Stimulated activated effector memory CD8-positive, alpha-beta T cell treated with anti-CD3 and anti-CD28 coated beads, Interleukin-12 subunit alpha, Interleukin-12 subunit beta, amount 100 ng/mL, for 72 hours (primary cell): ENCODE results near the gene UGT1A8.

ENCODE experiments used
- ATAC-seq: fragments of 150-1000 bp; cut with Tn5 transposase; 2 replicates; pipeline ENCODE4 v1.10.0; 2021
- DNase-seq, 2 donors: peaks; one replicate each; pipeline ENCODE4 v3.0.0; 2021 to 2022; ENCODE audit warnings: low spot score in 2 of 2
- H3K27ac Mint-ChIP-seq: one replicate; pipeline ENCODE4 v1.8.0; 2022; ENCODE audit warnings: mild to moderate bottlenecking, mixed read lengths
- H3K36me3 Mint-ChIP-seq: one replicate; pipeline ENCODE4 v1.8.0; 2022; ENCODE audit warnings: mild to moderate bottlenecking, mixed read lengths
- H3K4me1 Mint-ChIP-seq: one replicate; pipeline ENCODE4 v1.8.0; 2022; ENCODE audit warnings: mixed read lengths
- H3K4me3 Mint-ChIP-seq: one replicate; pipeline ENCODE4 v1.8.0; 2022; ENCODE audit warnings: mild to moderate bottlenecking, mixed read lengths
- H3K9me3 Mint-ChIP-seq: one replicate; pipeline ENCODE4 v1.8.0; 2022; ENCODE audit warnings: mixed read lengths

UGT1A8 gene

DNA sequence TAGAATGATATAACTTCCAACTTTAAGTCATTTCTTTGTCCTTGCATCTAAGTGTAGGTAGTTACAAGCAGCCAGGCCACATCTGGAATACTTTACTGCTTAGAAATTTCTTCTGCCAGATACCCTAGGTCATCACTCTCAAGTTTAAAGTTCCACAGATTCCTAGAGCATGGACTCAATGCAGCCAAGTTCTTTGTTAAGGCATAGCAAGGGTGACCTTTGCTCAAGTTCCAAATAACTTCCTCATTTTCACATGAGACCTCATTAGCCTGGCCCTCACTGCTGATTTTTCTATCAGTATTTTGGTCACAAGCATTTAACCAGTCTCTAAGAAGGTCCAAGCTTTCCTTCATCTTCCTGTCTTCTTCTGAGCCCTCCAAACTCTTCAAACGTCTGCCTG, 46.5 kb downstream of the UGT1A8 start:
- Mint-ChIP-seq H3K36me3 (no peaks in the 10 kb centered on the region), H3K4me1 (no peaks in the 10 kb centered on the region), H3K9me3 (no peaks in the 10 kb centered on the region), H3K27ac (no peak overlapping the region), H3K4me3 (no peak overlapping the region)
- no peak for DNase-seq
- no peak for ATAC-seq

- DNase-seq (no peak), ATAC-seq (no peak)
- Mint-ChIP-seq H3K4me3 (no peak overlapping the region), H3K4me1 (no peaks in the 10 kb centered on the region), H3K9me3 (no peaks in the 10 kb centered on the region), H3K36me3 (no peaks in the 10 kb centered on the region), H3K27ac (no peak overlapping the region)
Measured at GRCh38 chr2:233668605-233669260, 51.3 kb downstream of the UGT1A8 start.

DNA sequence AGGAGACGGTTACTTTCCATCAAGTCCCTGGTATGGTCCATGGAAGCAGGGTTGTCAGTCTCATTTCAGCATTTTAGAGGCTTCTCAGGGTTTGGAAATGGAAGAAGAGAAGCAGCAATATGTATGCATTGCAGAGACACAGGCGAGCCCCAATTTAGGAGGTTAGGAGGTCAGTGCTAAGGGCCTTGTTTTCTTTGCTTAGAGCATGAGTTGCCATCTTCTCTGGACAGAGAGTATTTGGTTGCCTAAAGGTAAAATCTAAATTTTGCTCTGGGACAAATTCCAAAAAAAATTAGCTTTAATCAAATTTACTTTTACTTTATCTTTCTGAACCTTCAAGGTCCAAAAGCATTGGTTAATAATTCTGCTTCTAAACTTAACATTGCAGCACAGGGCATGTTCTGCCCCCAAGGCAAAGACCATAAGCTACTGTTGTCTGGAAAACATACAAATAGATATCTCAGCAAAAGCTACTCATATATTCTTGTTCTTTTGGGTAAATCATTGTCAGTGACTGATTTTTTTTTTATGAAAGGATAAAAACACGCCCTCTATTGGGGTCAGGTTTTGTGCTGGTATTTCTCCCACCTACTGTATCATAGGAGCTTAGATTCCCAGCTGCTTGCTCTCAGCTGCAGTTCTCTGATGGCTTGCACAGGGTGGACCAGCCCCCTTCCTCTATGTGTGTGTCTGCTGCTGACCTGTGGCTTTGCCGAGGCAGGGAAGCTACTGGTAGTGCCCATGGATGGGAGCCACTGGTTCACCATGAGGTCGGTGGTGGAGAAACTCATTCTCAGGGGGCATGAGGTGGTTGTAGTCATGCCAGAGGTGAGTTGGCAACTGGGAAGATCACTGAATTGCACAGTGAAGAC, 54.1 kb downstream of the UGT1A8 start, which contains the start of gene UGT1A9:
TSS of gene UGT1A9 (plus strand) at position 609 of the 872 bp plus-strand sequence. CDS start at position 646, 37 bp downstream.
- Mint-ChIP-seq H3K4me3 (no peak within 1 kb of the TSS), H3K27ac (no peak within 1 kb of the TSS), H3K36me3 (no peaks in the 10 kb centered on the region), H3K4me1 (no peaks in the 10 kb centered on the region), H3K9me3 (no peaks in the 10 kb centered on the region)
- no peak for DNase-seq
- no peak for ATAC-seq

DNA sequence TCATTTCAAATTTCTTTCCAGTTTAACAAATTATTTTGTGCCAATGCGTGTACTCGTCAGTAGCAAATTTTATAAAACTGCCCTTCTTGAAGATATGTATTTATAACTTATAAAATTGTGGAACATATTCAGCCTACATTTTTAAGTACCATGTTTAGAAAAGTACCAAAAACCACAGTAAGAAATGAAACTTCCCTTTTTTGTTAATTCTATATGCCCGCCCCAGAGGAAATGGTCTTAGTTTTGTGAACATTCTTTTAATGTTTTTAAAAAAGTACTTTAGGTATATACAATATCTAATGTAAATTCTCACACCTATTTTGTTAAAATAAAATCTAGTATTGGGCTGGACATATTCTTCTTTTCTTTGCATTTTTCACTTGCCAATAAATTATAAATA, 55.5 kb downstream of the UGT1A8 start:
- no peak for ATAC-seq
- Mint-ChIP-seq H3K36me3 (no peaks in the 10 kb centered on the region), H3K4me1 (no peaks in the 10 kb centered on the region), H3K27ac (no peak overlapping the region), H3K9me3 (no peaks in the 10 kb centered on the region), H3K4me3 (no peak overlapping the region)
- DNase-seq = no peak

DNA sequence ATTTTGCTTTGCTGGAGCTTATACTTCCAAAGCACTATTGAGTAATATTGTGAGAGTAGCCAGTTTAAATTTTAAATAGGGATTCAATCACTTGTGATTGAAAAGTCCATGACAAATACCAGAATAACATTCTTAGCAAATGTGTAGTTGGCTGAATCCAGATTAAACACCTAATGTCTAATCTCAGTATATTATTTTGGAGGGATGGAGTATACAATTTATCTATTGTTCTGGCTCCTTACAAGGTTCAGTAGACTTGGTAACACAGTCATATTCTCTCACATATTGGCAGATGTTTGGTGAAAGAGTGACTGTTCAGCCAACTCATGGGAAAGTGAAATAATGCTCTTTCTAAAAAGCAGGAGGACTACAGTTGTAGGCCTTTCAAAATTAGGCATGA, 56.5 kb downstream of the UGT1A8 start:
- no peaks in the 10 kb centered on the region for H3K9me3 Mint-ChIP-seq
- no peak overlapping the region for H3K27ac Mint-ChIP-seq
- ATAC-seq (no peak), DNase-seq (no peak)
- H3K4me1 Mint-ChIP-seq = no peaks in the 10 kb centered on the region
- H3K4me3 Mint-ChIP-seq = no peak overlapping the region
- H3K36me3 Mint-ChIP-seq = no peaks in the 10 kb centered on the region

DNA sequence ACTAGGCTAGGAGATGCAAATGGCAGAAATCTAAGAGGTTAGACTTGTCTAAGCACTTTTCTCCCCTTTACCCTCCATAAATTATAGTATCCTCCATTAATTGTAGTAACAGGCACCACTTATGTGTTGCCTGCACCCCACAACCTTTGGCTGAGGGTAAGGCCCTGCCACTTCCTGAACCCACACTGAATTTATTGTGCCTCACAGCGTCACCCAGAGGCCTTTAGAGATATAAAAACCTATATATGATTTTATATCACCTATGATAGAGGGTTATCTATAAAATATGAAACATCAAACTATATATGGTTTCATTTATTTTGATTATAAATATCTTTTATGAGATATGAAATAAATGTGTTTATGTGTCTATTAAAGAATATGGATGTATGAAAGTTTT, 56.9 kb downstream of the UGT1A8 start:
- no peak for ATAC-seq
- H3K9me3 Mint-ChIP-seq = no peaks in the 10 kb centered on the region
- no peak for DNase-seq
- no peak overlapping the region for H3K4me3 Mint-ChIP-seq
- H3K4me1 Mint-ChIP-seq = no peaks in the 10 kb centered on the region
- H3K36me3 Mint-ChIP-seq = no peaks in the 10 kb centered on the region
- no peak overlapping the region for H3K27ac Mint-ChIP-seq

- ATAC-seq = no peak
Measured at GRCh38 chr2:233674995-233675394, 57.6 kb downstream of the UGT1A8 start.

GRCh38 chr2:233676046-233676445, 58.6 kb downstream of the UGT1A8 start:
- Mint-ChIP-seq H3K27ac (no peak overlapping the region), H3K9me3 (no peaks in the 10 kb centered on the region), H3K36me3 (no peaks in the 10 kb centered on the region), H3K4me1 (no peaks in the 10 kb centered on the region), H3K4me3 (no peak overlapping the region)
- ATAC-seq = no peak
- DNase-seq = no peak

More at GRCh38 chr2:233674995-233675394, 57.6 kb downstream of the UGT1A8 start:
- no peaks in the 10 kb centered on the region for H3K9me3 Mint-ChIP-seq
- no peak for DNase-seq
- H3K4me1 Mint-ChIP-seq = no peaks in the 10 kb centered on the region
- H3K27ac Mint-ChIP-seq = no peak overlapping the region
- no peaks in the 10 kb centered on the region for H3K36me3 Mint-ChIP-seq
- no peak overlapping the region for H3K4me3 Mint-ChIP-seq

DNA sequence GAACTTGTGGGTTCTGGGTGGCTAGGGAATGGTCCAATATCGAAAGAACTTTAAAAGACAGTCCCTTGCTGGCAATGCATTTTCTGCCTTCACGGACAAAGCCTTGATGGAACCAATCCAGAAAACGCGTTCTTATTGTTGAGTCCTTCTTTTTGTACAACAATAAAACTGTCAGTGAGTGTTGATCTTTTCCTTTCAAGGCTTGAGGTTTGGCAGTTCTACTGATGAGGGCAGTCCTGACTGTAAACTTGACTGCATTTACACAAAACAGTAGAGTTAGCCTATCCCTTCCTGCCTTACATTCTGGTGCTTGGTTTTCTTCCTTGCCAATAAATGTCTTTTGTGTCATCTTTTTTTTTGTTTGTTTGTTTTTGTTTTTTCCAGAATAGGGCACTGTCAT, 61.8 kb downstream of the UGT1A8 start:
- Mint-ChIP-seq H3K9me3 (no peaks in the 10 kb centered on the region), H3K27ac (no peak overlapping the region), H3K4me3 (no peak overlapping the region), H3K36me3 (no peaks in the 10 kb centered on the region), H3K4me1 (no peaks in the 10 kb centered on the region)
- DNase-seq (no peak), ATAC-seq (no peak)

DNA sequence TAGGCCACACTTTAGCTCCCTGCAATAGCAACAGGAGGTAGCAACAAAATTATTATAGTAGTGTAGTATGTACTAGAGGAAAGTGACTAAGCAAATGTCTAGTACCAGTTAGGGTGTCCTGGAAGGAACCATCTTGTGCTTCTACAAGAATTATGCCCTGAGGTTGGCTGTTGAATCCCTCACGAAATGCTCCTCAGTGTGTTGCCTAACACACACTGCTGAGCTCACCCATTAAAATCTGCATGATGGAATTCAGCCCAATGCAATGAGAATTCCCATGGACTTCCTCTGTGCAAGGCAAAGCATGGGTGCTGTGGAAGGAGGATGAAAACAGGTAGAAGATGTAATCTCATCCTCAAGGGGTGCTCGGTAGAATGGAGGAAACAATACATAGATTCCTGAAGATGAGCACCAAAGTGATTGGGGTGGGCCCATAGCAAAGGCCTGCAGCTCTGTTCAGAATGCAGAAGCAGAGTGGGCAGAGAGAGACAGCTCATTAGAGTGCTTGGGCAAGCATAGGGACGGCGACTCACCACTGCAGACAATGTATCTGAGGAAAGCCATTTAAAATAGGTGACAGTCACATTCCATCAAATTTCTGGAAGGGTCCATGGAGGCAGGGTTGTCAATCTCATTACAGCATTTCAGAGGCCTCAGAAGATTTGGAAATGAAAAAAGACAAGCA, 63.1 kb downstream of the UGT1A8 start:
- no peaks in the 10 kb centered on the region for H3K9me3 Mint-ChIP-seq
- no peak for ATAC-seq
- H3K4me1 Mint-ChIP-seq = no peaks in the 10 kb centered on the region
- H3K36me3 Mint-ChIP-seq = no peaks in the 10 kb centered on the region
- H3K4me3 Mint-ChIP-seq = no peak overlapping the region
- no peak overlapping the region for H3K27ac Mint-ChIP-seq
- DNase-seq = no peak

DNA sequence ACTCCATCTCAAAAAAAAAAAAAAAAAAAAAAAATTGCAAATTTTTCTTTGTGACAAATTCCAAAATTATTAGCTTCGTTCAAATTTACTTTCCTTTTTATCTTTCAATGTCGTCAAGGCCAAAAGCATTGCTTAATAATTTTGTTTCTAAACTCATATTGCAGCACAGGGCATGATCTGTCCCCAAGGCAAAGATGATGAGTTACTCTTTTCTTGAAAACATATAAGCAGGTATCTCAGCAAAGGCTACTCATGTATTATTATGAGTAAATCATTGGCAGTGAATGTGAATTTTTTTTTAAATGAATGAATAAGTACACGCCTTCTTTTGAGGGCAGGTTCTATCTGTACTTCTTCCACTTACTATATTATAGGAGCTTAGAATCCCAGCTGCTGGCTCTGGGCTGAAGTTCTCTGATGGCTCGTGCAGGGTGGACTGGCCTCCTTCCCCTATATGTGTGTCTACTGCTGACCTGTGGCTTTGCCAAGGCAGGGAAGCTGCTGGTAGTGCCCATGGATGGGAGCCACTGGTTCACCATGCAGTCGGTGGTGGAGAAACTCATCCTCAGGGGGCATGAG, 64.2 kb downstream of the UGT1A8 start, which contains the start of gene UGT1A7:
TSS of gene UGT1A7 (plus strand) at position 381 of the 579 bp plus-strand sequence. CDS start at position 418, 37 bp downstream.
- no peak for ATAC-seq
- no peak for DNase-seq
- no peaks in the 10 kb centered on the region for H3K4me1 Mint-ChIP-seq
- no peak within 1 kb of the TSS for H3K27ac Mint-ChIP-seq
- no peaks in the 10 kb centered on the region for H3K9me3 Mint-ChIP-seq
- no peak within 1 kb of the TSS for H3K4me3 Mint-ChIP-seq
- no peaks in the 10 kb centered on the region for H3K36me3 Mint-ChIP-seq

DNA sequence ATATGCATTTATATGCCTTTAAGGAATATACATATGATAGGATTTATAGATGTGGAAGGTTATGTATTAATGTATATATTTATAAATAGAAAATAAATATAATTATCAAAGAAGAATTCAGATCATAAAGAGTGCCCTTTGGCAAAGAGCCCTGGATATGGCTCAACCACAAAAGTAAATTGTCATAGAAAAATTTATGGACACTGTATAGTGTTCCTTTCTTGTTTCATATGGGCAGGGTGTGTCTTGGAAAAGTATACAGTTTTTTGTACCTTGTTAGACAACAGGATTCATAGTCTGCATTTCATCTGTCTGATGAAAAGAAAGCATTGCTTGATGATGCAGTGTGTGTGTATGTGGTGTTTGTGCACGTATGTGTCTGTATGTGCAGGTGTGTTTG, 67.2 kb downstream of the UGT1A8 start:
- no peak overlapping the region for H3K4me3 Mint-ChIP-seq
- DNase-seq = no peak
- H3K36me3 Mint-ChIP-seq = no peaks in the 10 kb centered on the region
- H3K4me1 Mint-ChIP-seq = no peaks in the 10 kb centered on the region
- H3K9me3 Mint-ChIP-seq = no peaks in the 10 kb centered on the region
- H3K27ac Mint-ChIP-seq = no peak overlapping the region
- ATAC-seq = no peak

- no peak for ATAC-seq
- Mint-ChIP-seq H3K9me3 (no peaks in the 10 kb centered on the region), H3K36me3 (no peaks in the 10 kb centered on the region), H3K27ac (no peak overlapping the region), H3K4me1 (no peaks in the 10 kb centered on the region), H3K4me3 (no peak overlapping the region)
- DNase-seq = no peak
Measured at GRCh38 chr2:233686928-233687327, 69.5 kb downstream of the UGT1A8 start.

- H3K36me3 Mint-ChIP-seq = no peaks in the 10 kb centered on the region
- H3K4me1 Mint-ChIP-seq = no peaks in the 10 kb centered on the region
- H3K27ac Mint-ChIP-seq = no peak overlapping the region
- ATAC-seq = no peak
- H3K9me3 Mint-ChIP-seq = no peaks in the 10 kb centered on the region
- no peak overlapping the region for H3K4me3 Mint-ChIP-seq
- DNase-seq = no peak
Measured at GRCh38 chr2:233688341-233688740, 70.9 kb downstream of the UGT1A8 start.

DNA sequence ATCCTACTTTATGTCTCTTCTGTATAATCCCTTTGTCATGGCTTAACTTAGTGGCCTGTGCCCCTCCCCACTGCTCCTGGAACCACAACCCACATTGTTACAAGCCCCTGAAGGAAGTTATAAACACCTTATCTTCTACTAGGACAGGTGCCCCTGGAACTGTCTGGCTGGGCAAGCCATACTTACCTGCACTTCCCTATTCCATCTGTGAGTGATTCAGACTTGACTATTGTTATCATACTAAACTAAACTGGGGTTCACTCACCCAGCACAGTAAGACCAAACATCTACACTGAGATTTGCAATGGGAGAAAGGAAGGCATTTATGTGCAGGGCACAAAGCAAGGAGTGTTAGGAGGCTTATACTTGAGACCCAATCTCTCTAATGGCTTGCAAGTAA, 71.6 kb downstream of the UGT1A8 start:
- H3K9me3 Mint-ChIP-seq = no peaks in the 10 kb centered on the region
- no peak overlapping the region for H3K4me3 Mint-ChIP-seq
- ATAC-seq (no peak), DNase-seq (no peak)
- H3K36me3 Mint-ChIP-seq = no peaks in the 10 kb centered on the region
- no peak overlapping the region for H3K27ac Mint-ChIP-seq
- no peaks in the 10 kb centered on the region for H3K4me1 Mint-ChIP-seq
